ENCODE data around the gene RCAN3.

RCAN3 gene

GRCh38 chr1:24474193-24474592 is 28.4 kb upstream of the RCAN3 start:
- no peak overlapping the region for H3K4me3 ChIP-seq (replicated peaks; ENCODE audit: low read depth, low read length)
- DNase-seq (ENCODE audit: extremely low read depth, low read depth) = no peak
- TF ChIP-seq CTCF (IDR thresholded peaks at IDR 0.05; ENCODE audit: low read depth, low read length, missing control alignments) = no peak

GRCh38 chr1:24475700-24476099 is 26.9 kb upstream of the RCAN3 start:
- TF ChIP-seq CTCF (IDR thresholded peaks at IDR 0.05; ENCODE audit: low read depth, low read length, missing control alignments) = no peak
- DNase-seq (ENCODE audit: extremely low read depth, low read depth) = no peak
- no peak overlapping the region for H3K4me3 ChIP-seq (replicated peaks; ENCODE audit: low read depth, low read length)

GRCh38 chr1:24476571-24476970 is 26.1 kb upstream of the RCAN3 start:
- no peak overlapping the region for H3K4me3 ChIP-seq (replicated peaks; ENCODE audit: low read depth, low read length)
- TF ChIP-seq CTCF (IDR thresholded peaks at IDR 0.05; ENCODE audit: low read depth, low read length, missing control alignments) = no peak
- DNase-seq (ENCODE audit: extremely low read depth, low read depth) = no peak

- TF ChIP-seq CTCF (IDR thresholded peaks at IDR 0.05; ENCODE audit: low read depth, low read length, missing control alignments) = no peak
- no peak for DNase-seq (ENCODE audit: extremely low read depth, low read depth)
- H3K4me3 ChIP-seq (replicated peaks; ENCODE audit: low read depth, low read length) = no peak overlapping the region
Measured at GRCh38 chr1:24477309-24477708, 25.3 kb upstream of the RCAN3 start.

- no peak overlapping the region for H3K4me3 ChIP-seq (replicated peaks; ENCODE audit: low read depth, low read length)
- no peak for TF ChIP-seq CTCF (IDR thresholded peaks at IDR 0.05; ENCODE audit: low read depth, low read length, missing control alignments)
- DNase-seq (ENCODE audit: extremely low read depth, low read depth) = no peak
Measured at GRCh38 chr1:24481101-24481500, 21.5 kb upstream of the RCAN3 start.

- no peak overlapping the region for H3K4me3 ChIP-seq (replicated peaks; ENCODE audit: low read depth, low read length)
- no peak for TF ChIP-seq CTCF (IDR thresholded peaks at IDR 0.05; ENCODE audit: low read depth, low read length, missing control alignments)
- no peak for DNase-seq (ENCODE audit: extremely low read depth, low read depth)
Measured at GRCh38 chr1:24481843-24482610, 20.6 kb upstream of the RCAN3 start.

- no peak for DNase-seq (ENCODE audit: extremely low read depth, low read depth)
- no peak for TF ChIP-seq CTCF (IDR thresholded peaks at IDR 0.05; ENCODE audit: low read depth, low read length, missing control alignments)
- no peak overlapping the region for H3K4me3 ChIP-seq (replicated peaks; ENCODE audit: low read depth, low read length)
Measured at GRCh38 chr1:24483441-24483840, 19.2 kb upstream of the RCAN3 start.

All from HFF-Myc (cell line).